Ecto neural progenitor cell (in vitro differentiated cells): ENCODE measurements around the gene CELSR3.

Experiments used
- DNase-seq: peaks from one replicate; pipeline ENCODE4 v3.0.0-alpha.2; 2018; ENCODE audit warnings: low spot score

Gene CELSR3

GRCh38 chr3:48687220-48687678, 24.6 kb upstream of the CELSR3 start:
- DNase-seq, result no peak

- DNase-seq, result no peak
These were observed 24.0 kb upstream of the CELSR3 start for GRCh38 chr3:48686538-48687219.

GRCh38 chr3:48685603-48686511, 23.2 kb upstream of the CELSR3 start, which contains the start of gene NCKIPSD:
NCKIPSD (minus strand) TSS chr3:48685915; CDS start chr3:48685807, 108 bp downstream.
- peak; percentile 95 for DNase-seq

- DNase-seq, result no peak
These were observed 22.6 kb upstream of the CELSR3 start for GRCh38 chr3:48685293-48685602.

GRCh38 chr3:48684480-48685143, 21.9 kb upstream of the CELSR3 start:
- no peak for DNase-seq

GRCh38 chr3:48684054-48684349, 21.3 kb upstream of the CELSR3 start:
- no peak for DNase-seq

GRCh38 chr3:48682786-48683185, 20.1 kb upstream of the CELSR3 start:
- no peak for DNase-seq

- no peak for DNase-seq
These were observed 19.4 kb upstream of the CELSR3 start for GRCh38 chr3:48681974-48682610.

GRCh38 chr3:48681541-48681880, 18.8 kb upstream of the CELSR3 start:
- DNase-seq, result no peak

GRCh38 chr3:48680811-48681540, 18.3 kb upstream of the CELSR3 start:
- no peak for DNase-seq

- DNase-seq, result no peak
These were observed 17.0 kb upstream of the CELSR3 start for GRCh38 chr3:48679411-48680391.

- no peak for DNase-seq
These were observed 16.1 kb upstream of the CELSR3 start for GRCh38 chr3:48678566-48679380.

- no peak for DNase-seq
These were observed 15.4 kb upstream of the CELSR3 start for GRCh38 chr3:48678056-48678455.

GRCh38 chr3:48674505-48674904, 11.8 kb upstream of the CELSR3 start:
- no peak for DNase-seq

- no peak for DNase-seq
These were observed 9.8 kb upstream of the CELSR3 start for GRCh38 chr3:48672522-48672921.

- no peak for DNase-seq
These were observed 2.2 kb upstream of the CELSR3 start for GRCh38 chr3:48664929-48665328.

- DNase-seq, result no peak
These were observed 1.6 kb upstream of the CELSR3 start for GRCh38 chr3:48664313-48664644.

- peak; percentile 99 for DNase-seq
These were observed 1.0 kb upstream of the CELSR3 start for GRCh38 chr3:48663489-48664312.

- no peak for DNase-seq
These were observed 437 bp downstream of the CELSR3 start for GRCh38 chr3:48662145-48662752.
